ENCODE data around the gene ELF4. TPM values are rescaled to one million over a fixed set of nuclear protein-coding genes. Genes with fewer than 3 reads are reported as not detected.

Gene ELF4
- total and polyA plus RNA-seq, 7 donors, result 0.55 to 2.9 (median 1.5) TPM

GRCh38 chrX:130136496-130136895, 26.2 kb upstream of the ELF4 start:
- DNase-seq (no peak), ATAC-seq (no peak)
- intact Hi-C loops (cut with DNase I), result no loop called here
- no peak for TF ChIP-seq CTCF (IDR thresholded peaks at IDR 0.05)
- WGBS, 3 donors, result 49 to 65% (median 62%) methylated on average over 5 of the region's 5 CpGs
- Histone ChIP-seq H3K4me1 (no peaks in the 10 kb centered on the region), H3K4me3 (no peak overlapping the region), H3K27me3 (ENCODE audit: insufficient read depth in 3 of 3, low read length in 2 of 3) (no peaks in the 10 kb centered on the region), H3K27ac (no peak overlapping the region), H3K9me3 (no peaks in the 10 kb centered on the region), H3K36me3 (ENCODE audit: insufficient read depth in 1 of 2, low read depth in 1 of 2) (peaks cover 11 to 88% of the 10 kb centered on the region in 2 donors)

- WGBS, 3 donors, result 75 to 93% (median 81%) methylated on average over 5 of the region's 5 CpGs
- Histone ChIP-seq H3K36me3 (ENCODE audit: insufficient read depth in 1 of 2, low read depth in 1 of 2) (peaks cover 10 to 84% of the 10 kb centered on the region in 2 donors), H3K4me1 (no peaks in the 10 kb centered on the region), H3K4me3 (no peak overlapping the region), H3K27me3 (ENCODE audit: insufficient read depth in 3 of 3, low read length in 2 of 3) (no peaks in the 10 kb centered on the region), H3K27ac (no peak overlapping the region), H3K9me3 (no peaks in the 10 kb centered on the region)
- TF ChIP-seq CTCF (IDR thresholded peaks at IDR 0.05), result no peak
- ATAC-seq (no peak), DNase-seq (no peak)
- intact Hi-C loops (cut with DNase I), result no loop called here
Observed at GRCh38 chrX:130130990-130131389, 20.7 kb upstream of the ELF4 start.

- peak overlapping the region; percentile 31 for H3K27ac ChIP-seq
- no peaks in the 10 kb centered on the region for H3K9me3 ChIP-seq
- TF ChIP-seq CTCF (IDR thresholded peaks at IDR 0.05), result no peak
- ATAC-seq, result peak in 3 of 4 donors; percentile 38 to 45 (median 43)
- H3K4me3 ChIP-seq, result no peak overlapping the region
- DNase-seq, result peak; percentile 35 to 56
- no peaks in the 10 kb centered on the region for H3K4me1 ChIP-seq
- WGBS, 3 donors, result 17 to 44% (median 25%) methylated on average over 13 of the region's 13 CpGs
- intact Hi-C loops (cut with DNase I), result no loop called here
- no peaks in the 10 kb centered on the region for H3K27me3 ChIP-seq (ENCODE audit: insufficient read depth in 3 of 3, low read length in 2 of 3)
- H3K36me3 ChIP-seq (ENCODE audit: insufficient read depth in 1 of 2, low read depth in 1 of 2), result peaks cover 3 to 35% of the 10 kb centered on the region in 2 donors
Observed at GRCh38 chrX:130125091-130125874, 15.0 kb upstream of the ELF4 start.

GRCh38 chrX:130124577-130124976, 14.3 kb upstream of the ELF4 start:
- 60 to 85% (median 81%) methylated on average over 4 of the region's 4 CpGs for WGBS, 3 donors
- TF ChIP-seq CTCF (IDR thresholded peaks at IDR 0.05), result no peak

GRCh38 chrX:130121505-130121800, 11.2 kb upstream of the ELF4 start:
- Histone ChIP-seq H3K36me3 (ENCODE audit: insufficient read depth in 1 of 2, low read depth in 1 of 2) (peaks cover 0 to under 1% of the 10 kb centered on the region in 2 donors), H3K4me1 (no peaks in the 10 kb centered on the region), H3K27ac (no peak overlapping the region), H3K9me3 (no peaks in the 10 kb centered on the region), H3K4me3 (peak overlapping the region; percentile 62), H3K27me3 (ENCODE audit: insufficient read depth in 3 of 3, low read length in 2 of 3) (no peaks in the 10 kb centered on the region)
- ATAC-seq (no peak), DNase-seq (no peak)
- TF ChIP-seq CTCF (IDR thresholded peaks at IDR 0.05), result no peak
- WGBS, 3 donors, result 33 to 53% (median 49%) methylated on average over 8 to 13 of the region's 13 CpGs
- intact Hi-C loops (cut with DNase I), result loop anchor here in 1 of 2 donors (2.0 kb wide), 1 partner anchor 37 kb away; no protein-coding TSS in a partner anchor

More at GRCh38 chrX:130124577-130124976, 14.3 kb upstream of the ELF4 start:
- H3K36me3 ChIP-seq (ENCODE audit: insufficient read depth in 1 of 2, low read depth in 1 of 2), result peaks cover 2 to 28% of the 10 kb centered on the region in 2 donors
- ATAC-seq (no peak), DNase-seq (no peak)
- no peaks in the 10 kb centered on the region for H3K4me1 ChIP-seq
- H3K4me3 ChIP-seq, result no peak overlapping the region
- no peak overlapping the region for H3K27ac ChIP-seq
- no peaks in the 10 kb centered on the region for H3K9me3 ChIP-seq
- intact Hi-C loops (cut with DNase I), result no loop called here
- H3K27me3 ChIP-seq (ENCODE audit: insufficient read depth in 3 of 3, low read length in 2 of 3), result no peaks in the 10 kb centered on the region

Measured in psoas muscle (tissue), 8 donors.